COLO668 (cell line): ENCODE results near the gene BOC.

Experiments used
- DNase-seq: peaks from one replicate; lab custom pipeline; 2025; ENCODE audit not compliant: unreplicated experiment; lab: John Stamatoyannopoulos, UW

The BOC gene

GRCh38 chr3:113223475-113224281 lies 12.3 kb downstream of the BOC start:
- DNase-seq: no peak

GRCh38 chr3:113225286-113225685 lies 13.9 kb downstream of the BOC start:
- no peak for DNase-seq

GRCh38 chr3:113226491-113226890 lies 15.1 kb downstream of the BOC start:
- DNase-seq: no peak

DNA sequence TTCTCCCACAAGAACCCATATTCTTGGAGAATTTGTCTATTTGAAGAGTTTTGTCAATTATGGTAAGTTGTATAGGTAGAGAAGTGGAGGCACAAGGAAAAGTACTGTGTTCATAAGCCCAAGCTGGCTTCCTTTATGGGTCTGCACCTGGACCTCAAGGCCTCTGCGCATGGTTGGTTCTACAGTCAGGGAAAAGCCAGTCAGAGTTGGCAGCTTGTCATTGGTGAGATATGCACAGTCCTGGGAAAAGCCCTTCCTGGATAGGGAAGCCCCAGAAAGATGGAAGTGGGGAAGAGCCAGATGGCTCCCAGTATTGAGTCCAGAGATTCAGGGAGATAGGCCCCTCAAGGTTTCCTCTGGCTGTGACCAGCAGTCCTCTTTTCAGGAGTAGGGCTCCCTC lies 15.8 kb downstream of the BOC start:
- no peak for DNase-seq

DNA sequence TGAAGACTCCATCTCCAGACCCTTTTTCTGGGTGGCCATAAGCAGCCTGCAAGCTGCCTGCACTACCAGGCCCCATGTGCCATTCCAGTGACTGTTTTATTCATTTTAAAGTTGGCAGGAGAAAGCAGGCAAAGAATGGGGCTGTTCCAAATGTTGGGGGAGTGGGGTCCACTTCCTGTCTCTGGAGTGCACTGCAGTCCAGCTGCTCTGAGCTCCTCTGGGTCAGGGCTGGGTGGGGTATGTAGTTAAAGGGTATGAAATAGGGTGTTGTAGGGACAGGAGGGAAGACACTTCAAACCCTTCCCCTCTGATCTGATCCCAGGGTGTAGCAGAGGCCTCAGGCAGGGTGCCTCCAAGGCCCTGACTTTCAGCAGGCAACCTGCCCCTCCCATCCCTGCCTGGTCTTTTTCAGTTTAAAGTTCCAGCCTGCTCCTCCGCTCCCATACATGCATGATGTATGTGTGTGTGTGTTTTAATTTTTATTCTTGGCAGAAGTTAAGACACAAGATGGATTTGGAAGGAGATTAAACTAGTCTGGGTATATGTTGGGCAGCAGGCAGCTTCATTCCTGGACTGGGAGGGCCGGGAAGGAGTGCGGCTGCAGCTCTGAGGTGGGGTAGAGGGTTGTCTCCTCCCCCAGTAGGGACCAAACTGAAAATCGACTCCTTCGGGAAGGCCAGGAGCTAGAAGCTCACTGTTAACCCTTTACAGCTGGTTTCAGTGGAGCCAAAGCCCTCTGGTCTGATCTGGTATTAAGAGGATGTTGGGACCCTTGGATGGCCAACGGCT lies 17.3 kb downstream of the BOC start:
- DNase-seq: no peak

DNA sequence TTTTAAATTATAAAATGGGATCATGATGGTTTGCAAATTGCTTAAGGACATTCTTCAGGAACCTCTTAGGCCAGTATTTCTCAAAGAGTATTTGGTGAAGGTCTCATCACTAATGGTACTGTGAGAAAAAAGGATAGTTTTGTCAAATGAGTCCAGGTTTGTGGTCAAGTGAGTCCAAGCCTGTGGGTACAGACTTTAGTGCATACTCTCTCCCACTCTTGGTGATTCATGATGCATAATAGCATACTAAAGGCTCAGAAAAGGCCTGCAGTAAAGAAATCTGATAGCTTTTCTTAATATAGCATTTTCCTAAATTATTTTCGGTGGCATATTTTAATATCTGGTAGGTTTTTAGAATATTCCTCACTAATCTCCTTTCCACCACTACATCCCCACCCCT lies 20.0 kb downstream of the BOC start:
- DNase-seq: no peak

DNA sequence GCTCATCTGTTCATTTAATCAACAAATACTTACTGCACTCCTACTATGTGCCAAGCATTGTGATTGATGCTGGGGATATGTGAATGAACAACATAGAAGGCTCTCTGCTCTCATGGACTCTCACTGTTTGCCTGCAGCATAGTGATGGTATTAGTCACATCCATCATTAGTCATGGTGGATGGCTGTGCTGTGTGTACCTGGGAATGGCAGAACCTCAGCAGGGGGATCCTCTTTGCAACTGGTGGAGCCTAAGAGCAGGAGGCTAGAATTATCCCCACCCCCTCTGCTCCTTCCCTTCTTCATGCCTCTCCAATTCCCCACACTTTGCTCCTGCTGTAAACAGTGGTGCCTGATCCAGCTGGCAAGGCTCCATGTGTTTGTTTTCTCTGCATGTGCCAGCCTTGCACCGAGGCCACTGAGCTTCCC lies 20.5 kb downstream of the BOC start:
- DNase-seq: peak; percentile 2

DNA sequence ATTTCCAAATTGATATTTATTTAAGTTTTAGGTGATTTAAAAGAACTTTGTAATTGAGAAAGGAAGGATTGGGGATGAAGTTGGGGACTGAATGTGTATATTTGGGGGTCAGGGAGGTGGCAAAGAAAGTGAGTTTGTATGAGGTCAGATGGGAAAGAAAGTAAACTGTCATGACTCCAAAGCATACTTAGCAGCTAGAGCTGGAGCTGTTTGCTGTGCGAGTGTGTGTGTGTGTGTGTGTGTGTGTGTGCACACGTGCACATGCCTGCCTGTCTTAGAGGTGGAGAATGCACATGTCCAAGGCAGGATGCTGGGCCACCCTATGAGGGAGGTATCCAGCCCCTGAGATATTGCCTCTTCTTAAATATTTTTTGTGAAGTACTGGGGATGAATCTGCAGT lies 21.0 kb downstream of the BOC start:
- no peak for DNase-seq

- DNase-seq: no peak
Measured at GRCh38 chr3:113233497-113233896, 22.1 kb downstream of the BOC start.

- DNase-seq: no peak
Measured at GRCh38 chr3:113234028-113234427, 22.7 kb downstream of the BOC start.

- DNase-seq: no peak
Measured at GRCh38 chr3:113234688-113235260, 23.4 kb downstream of the BOC start.

DNA sequence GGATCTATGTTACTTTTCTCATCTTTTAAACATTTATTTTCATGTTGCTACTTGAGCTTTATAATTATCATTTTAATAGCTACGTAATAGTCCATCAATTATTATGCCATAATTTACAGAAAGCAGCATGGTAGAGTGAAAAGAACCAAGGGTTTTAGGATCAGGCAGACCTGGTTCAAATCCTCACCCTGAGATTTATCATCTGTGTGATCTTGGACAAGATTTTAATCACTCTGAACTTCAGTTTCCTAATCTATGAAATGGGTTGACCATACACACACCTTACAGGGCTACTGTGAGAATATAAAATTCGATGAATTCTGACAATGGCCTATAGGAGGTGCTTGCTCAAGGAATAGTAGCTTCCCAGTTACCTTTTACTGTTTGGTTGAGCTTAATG lies 27.1 kb downstream of the BOC start:
- no peak for DNase-seq

DNA sequence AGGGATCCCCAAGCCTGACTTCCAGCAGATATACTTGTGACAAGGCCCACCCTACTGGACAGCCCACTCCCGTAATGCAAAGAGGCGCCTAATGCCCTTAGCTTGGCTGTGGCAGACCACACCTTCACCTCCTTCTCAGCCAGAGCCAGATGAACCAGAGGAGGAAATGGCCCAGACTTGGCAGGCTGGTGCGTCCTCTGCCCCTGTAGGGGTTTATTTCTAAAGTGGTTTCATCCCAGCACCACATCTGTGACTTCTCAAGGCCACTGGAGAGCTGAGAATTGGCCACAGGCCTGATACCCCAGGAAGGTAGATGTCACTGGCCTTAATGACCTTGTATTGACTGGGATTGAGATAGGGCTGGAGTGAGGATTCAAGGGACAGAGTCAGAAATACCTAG lies 29.5 kb downstream of the BOC start:
- no peak for DNase-seq

DNA sequence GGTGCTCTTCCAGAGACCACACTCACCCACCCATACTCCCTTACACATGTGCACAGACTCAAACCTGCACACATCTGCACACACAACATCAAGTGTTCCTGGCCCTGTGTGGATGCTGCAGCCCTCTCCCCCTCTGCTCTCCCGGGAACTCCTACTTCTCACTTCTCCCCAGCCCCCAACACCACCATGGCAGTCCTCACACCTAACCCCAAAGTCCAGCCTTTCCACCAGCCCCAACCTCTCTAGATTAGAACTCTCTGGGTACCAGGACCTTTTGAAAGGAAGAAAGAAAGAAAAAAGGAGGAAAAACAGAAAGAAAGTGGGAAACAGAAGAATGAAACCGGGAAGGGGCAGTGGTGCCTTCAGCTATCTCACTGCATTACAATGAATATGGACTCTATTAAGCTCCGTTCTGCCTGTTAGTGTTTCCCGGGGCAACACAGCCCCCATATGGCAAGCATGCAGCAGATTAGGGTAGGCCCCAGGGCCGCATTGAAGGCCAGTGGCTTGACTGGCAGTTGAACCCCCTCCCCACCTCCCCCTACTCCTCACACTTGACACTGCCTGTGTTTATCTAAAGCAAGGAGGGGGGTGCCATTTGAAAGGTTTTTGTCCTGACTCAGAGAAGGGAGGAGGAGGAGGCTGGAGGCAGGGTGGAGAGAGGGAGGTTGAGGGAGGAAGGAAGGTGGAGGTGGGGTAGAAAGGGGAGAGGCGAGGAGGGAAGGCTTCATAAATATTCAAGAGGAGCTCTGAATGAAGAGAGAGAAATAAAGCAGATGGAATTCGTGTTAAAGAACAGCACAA lies 30.1 kb downstream of the BOC start:
- DNase-seq: no peak

DNA sequence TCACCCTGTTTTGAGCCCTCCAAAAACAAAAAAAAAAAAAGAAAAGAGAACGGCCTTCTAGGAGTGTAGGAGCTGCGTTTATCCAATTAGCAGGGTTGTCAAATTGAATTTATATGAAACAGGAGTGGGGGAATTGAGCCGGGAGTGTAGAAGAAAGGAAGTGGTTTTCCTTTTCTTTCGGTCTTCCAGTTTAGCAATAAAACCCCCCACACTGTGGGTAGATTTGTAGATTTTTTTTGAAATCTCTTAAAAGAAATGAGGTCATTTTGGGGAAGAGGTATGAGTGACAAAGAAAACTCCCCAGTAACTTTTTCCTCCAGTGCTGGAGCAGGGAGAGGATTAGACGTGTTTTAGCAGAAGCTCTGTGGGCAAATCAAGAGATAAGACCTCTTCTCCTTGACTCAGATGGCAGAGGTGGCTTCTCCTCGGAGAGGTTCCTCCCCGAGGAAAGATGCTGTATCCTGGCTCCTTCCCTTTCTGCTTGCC lies 30.8 kb downstream of the BOC start:
- no peak for DNase-seq

DNA sequence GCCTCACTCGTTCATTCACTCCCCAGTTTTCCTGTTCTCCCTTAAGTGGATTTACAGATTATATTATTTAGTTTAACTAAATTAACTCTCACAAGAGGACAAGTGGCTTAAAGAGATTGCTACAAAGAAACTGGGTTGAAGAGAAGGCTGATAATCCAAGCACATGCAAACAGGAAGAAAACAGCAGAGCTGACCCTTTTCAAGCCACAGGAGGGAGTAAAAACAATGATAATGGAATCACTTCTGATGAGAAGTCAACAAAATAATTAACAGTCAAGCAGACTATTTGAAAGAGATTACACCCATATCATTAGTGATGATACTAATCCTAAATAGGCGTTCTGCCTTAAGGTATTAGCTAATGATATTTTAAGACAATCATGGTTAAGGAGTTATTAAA lies 31.7 kb downstream of the BOC start:
- DNase-seq: no peak

DNA sequence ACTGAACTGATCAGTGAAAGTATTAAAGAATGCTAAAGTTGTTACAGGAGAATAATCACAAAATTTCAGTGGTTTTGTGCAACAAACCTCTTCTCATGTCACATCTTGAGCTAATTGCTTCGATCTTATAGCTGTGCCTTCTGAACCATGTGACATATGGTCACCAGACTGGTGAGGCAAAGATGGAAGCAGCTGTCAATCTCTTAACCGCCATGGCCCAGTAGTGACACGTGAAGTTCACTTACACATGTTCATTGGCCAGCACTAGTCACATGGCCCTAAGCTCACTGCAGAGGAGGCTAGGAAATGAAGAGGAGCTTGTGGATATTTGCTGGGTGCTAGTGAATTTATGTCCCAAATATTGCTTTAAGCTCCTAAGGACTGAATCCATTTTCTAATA lies 32.5 kb downstream of the BOC start:
- no peak for DNase-seq

- DNase-seq: no peak
Measured at GRCh38 chr3:113245761-113246161, 34.4 kb downstream of the BOC start.

DNA sequence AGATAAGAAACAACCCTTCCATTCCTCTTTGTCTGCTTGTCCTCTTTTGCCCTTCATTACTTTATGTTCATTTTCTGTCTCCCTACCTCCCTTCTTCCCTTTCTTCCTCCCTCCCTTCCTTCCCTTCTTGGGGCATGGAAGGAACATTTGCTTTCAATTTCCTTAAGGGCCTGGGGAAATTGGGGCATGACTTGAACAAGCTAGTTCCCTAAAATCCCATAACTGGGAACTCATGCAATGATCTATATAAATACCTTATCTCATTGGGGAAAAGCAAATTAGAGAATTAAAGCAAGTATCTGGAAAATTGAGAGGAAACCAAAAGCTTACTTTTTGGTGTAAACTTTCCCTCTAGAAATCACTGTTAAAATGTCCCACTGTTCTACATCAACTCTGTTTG lies 35.7 kb downstream of the BOC start:
- DNase-seq: no peak

GRCh38 chr3:113247675-113248458 lies 36.5 kb downstream of the BOC start:
- DNase-seq: no peak
